Adipocyte (in vitro differentiated cells): ENCODE results near the gene ELF5.
A peak's percentile ranks its signal among the peaks of the same experiment; 100 is the strongest.

Experiments used
- DNase-seq: peaks from one replicate; pipeline ENCODE4 v3.0.0-alpha.2; 2015; ENCODE audit warnings: low read depth
- H3K27me3 ChIP-seq: replicated peaks from 2 replicates; pipeline ENCODE4 v1.7.0; 2013; ENCODE audit warnings: mild to moderate bottlenecking, low read length, moderate library complexity; ENCODE audit not compliant: control insufficient read depth, insufficient read depth
- H3K36me3 ChIP-seq: 2 replicates; pipeline ENCODE4 v1.7.0; 2013; ENCODE audit warnings: low read length, mild to moderate bottlenecking, moderate library complexity; ENCODE audit not compliant: control insufficient read depth, insufficient read depth, severe bottlenecking
- H3K4me1 ChIP-seq: 2 replicates; pipeline ENCODE4 v1.7.0; 2013; ENCODE audit warnings: mild to moderate bottlenecking, low read length, moderate library complexity; ENCODE audit not compliant: control insufficient read depth, insufficient read depth
- H3K4me3 ChIP-seq: 2 replicates; pipeline ENCODE4 v1.7.0; 2013; ENCODE audit warnings: mild to moderate bottlenecking, low read length, moderate library complexity
- H3K9ac ChIP-seq: 2 replicates; pipeline ENCODE4 v1.7.0; 2013; ENCODE audit warnings: mild to moderate bottlenecking, low read length, moderate library complexity
- H3K9me3 ChIP-seq: 2 replicates; pipeline ENCODE4 v1.7.0; 2013; ENCODE audit warnings: mild to moderate bottlenecking, low read length, moderate library complexity; ENCODE audit not compliant: control insufficient read depth

The ELF5 gene

GRCh38 chr11:34507156-34507555 is 6.4 kb downstream of the ELF5 start:
- H3K4me3 ChIP-seq = no peak overlapping the region
- H3K9ac ChIP-seq = no peak overlapping the region
- no peaks in the 10 kb centered on the region for H3K27me3 ChIP-seq
- no peaks in the 10 kb centered on the region for H3K36me3 ChIP-seq
- H3K9me3 ChIP-seq = no peaks in the 10 kb centered on the region
- DNase-seq = no peak
- peaks cover 4% of the 10 kb centered on the region for H3K4me1 ChIP-seq

- Histone ChIP-seq H3K4me1 (peaks cover 17% of the 10 kb centered on the region), H3K9me3 (no peaks in the 10 kb centered on the region), H3K9ac (no peak overlapping the region), H3K36me3 (no peaks in the 10 kb centered on the region), H3K4me3 (no peak overlapping the region), H3K27me3 (no peaks in the 10 kb centered on the region)
- DNase-seq = no peak
Measured at GRCh38 chr11:34505874-34506273, 7.7 kb downstream of the ELF5 start.

GRCh38 chr11:34502949-34503348 is 10.6 kb downstream of the ELF5 start:
- peaks cover 17% of the 10 kb centered on the region for H3K4me1 ChIP-seq
- no peaks in the 10 kb centered on the region for H3K9me3 ChIP-seq
- no peaks in the 10 kb centered on the region for H3K36me3 ChIP-seq
- H3K4me3 ChIP-seq = no peak overlapping the region
- H3K9ac ChIP-seq = no peak overlapping the region
- H3K27me3 ChIP-seq = no peaks in the 10 kb centered on the region
- DNase-seq = no peak

- DNase-seq = peak; percentile 48
- Histone ChIP-seq H3K27me3 (no peaks in the 10 kb centered on the region), H3K4me3 (no peak overlapping the region), H3K36me3 (no peaks in the 10 kb centered on the region), H3K9me3 (no peaks in the 10 kb centered on the region), H3K4me1 (peaks cover 17% of the 10 kb centered on the region), H3K9ac (no peak overlapping the region)
Measured at GRCh38 chr11:34501949-34502348, 11.6 kb downstream of the ELF5 start.

- Histone ChIP-seq H3K4me3 (no peak overlapping the region), H3K4me1 (peaks cover 17% of the 10 kb centered on the region), H3K36me3 (no peaks in the 10 kb centered on the region), H3K27me3 (no peaks in the 10 kb centered on the region), H3K9ac (no peak overlapping the region), H3K9me3 (no peaks in the 10 kb centered on the region)
- peak; percentile 93 for DNase-seq
Measured at GRCh38 chr11:34501500-34501899, 12.1 kb downstream of the ELF5 start.

- no peaks in the 10 kb centered on the region for H3K9me3 ChIP-seq
- no peaks in the 10 kb centered on the region for H3K27me3 ChIP-seq
- H3K9ac ChIP-seq = no peak overlapping the region
- no peak for DNase-seq
- no peaks in the 10 kb centered on the region for H3K36me3 ChIP-seq
- H3K4me1 ChIP-seq = peaks cover 17% of the 10 kb centered on the region
- no peak overlapping the region for H3K4me3 ChIP-seq
Measured at GRCh38 chr11:34499719-34500500, 13.7 kb downstream of the ELF5 start.

GRCh38 chr11:34495724-34496377 is 17.7 kb downstream of the ELF5 start:
- Histone ChIP-seq H3K9me3 (no peaks in the 10 kb centered on the region), H3K27me3 (peaks cover 3% of the 10 kb centered on the region), H3K4me3 (no peak overlapping the region), H3K4me1 (peaks cover 10% of the 10 kb centered on the region), H3K36me3 (no peaks in the 10 kb centered on the region), H3K9ac (no peak overlapping the region)
- DNase-seq = no peak

- DNase-seq = no peak
- Histone ChIP-seq H3K4me3 (no peak overlapping the region), H3K9me3 (no peaks in the 10 kb centered on the region), H3K4me1 (peaks cover 10% of the 10 kb centered on the region), H3K27me3 (peaks cover 3% of the 10 kb centered on the region), H3K36me3 (no peaks in the 10 kb centered on the region), H3K9ac (no peak overlapping the region)
Measured at GRCh38 chr11:34495239-34495723, 18.3 kb downstream of the ELF5 start.

- no peak overlapping the region for H3K9ac ChIP-seq
- H3K36me3 ChIP-seq = no peaks in the 10 kb centered on the region
- peaks cover 5% of the 10 kb centered on the region for H3K27me3 ChIP-seq
- H3K4me1 ChIP-seq = peaks cover 10% of the 10 kb centered on the region
- no peak overlapping the region for H3K4me3 ChIP-seq
- H3K9me3 ChIP-seq = no peaks in the 10 kb centered on the region
- no peak for DNase-seq
Measured at GRCh38 chr11:34493926-34494595, 19.5 kb downstream of the ELF5 start.

GRCh38 chr11:34493468-34493867 is 20.1 kb downstream of the ELF5 start:
- Histone ChIP-seq H3K36me3 (no peaks in the 10 kb centered on the region), H3K4me1 (peaks cover 10% of the 10 kb centered on the region)
- no peak for DNase-seq

GRCh38 chr11:34492806-34493414 is 20.7 kb downstream of the ELF5 start:
- peak; percentile 84 for DNase-seq
- Histone ChIP-seq H3K36me3 (no peaks in the 10 kb centered on the region), H3K4me3 (no peak overlapping the region), H3K9ac (no peak overlapping the region), H3K9me3 (no peaks in the 10 kb centered on the region), H3K4me1 (peaks cover 10% of the 10 kb centered on the region), H3K27me3 (peaks cover 10% of the 10 kb centered on the region)

More at GRCh38 chr11:34493468-34493867, 20.1 kb downstream of the ELF5 start:
- H3K9me3 ChIP-seq = no peaks in the 10 kb centered on the region
- H3K27me3 ChIP-seq = peaks cover 10% of the 10 kb centered on the region
- no peak overlapping the region for H3K9ac ChIP-seq
- H3K4me3 ChIP-seq = no peak overlapping the region
